ENCODE data around the gene DTWD2.

GRCh38 chr5:119022773-119023172, 34.4 kb upstream of the DTWD2 start:
- TF ChIP-seq CTCF (IDR thresholded peaks at IDR 0.05) (no peak), POLR2A (IDR thresholded peaks at IDR 0.05) (no peak)

All from uterus (tissue), 2 donors.